ENCODE data around the gene ALDH7A1. TPM values are rescaled to one million over a fixed set of nuclear protein-coding genes. Genes with fewer than 3 reads are reported as not detected.

Gene ALDH7A1
- total and polyA plus RNA-seq, 12 donors: 19.5 to 65.7 (median 48.4) TPM

DNA sequence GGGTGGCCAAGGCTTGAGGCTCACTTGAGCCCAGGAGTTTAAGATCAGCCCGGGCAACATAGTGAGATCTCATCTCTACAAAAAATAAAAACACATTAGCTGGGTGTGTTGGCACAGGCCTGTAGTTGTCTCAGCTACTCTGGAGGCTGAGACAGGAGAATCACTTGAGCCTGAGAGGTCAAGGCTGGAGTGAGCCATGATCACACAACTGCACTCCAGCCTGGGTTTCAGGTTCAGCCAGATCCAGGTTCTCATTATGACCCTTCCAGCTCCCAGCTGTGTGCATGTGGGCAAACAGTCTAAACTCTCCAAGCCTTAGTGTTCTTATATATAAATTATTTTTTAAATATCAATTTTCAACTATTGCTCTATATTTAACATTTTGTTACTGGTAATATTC lies 67.9 kb downstream of the ALDH7A1 start:
- Histone ChIP-seq H3K27me3 (no peaks in the 10 kb centered on the region), H3K4me1 (peaks cover 0 to 36% (median 26%) of the 10 kb centered on the region in 9 donors), H3K36me3 (no peaks in the 10 kb centered on the region), H3K9me3 (peaks cover 0 to 10% (median 0%) of the 10 kb centered on the region in 11 donors), H3K4me3 (no peak overlapping the region), H3K27ac (no peak overlapping the region)
- 95 to 98% methylated on average over 1 of the region's 1 CpG for WGBS, 2 donors
- ATAC-seq: no peak
- TF ChIP-seq, protein P1, sequence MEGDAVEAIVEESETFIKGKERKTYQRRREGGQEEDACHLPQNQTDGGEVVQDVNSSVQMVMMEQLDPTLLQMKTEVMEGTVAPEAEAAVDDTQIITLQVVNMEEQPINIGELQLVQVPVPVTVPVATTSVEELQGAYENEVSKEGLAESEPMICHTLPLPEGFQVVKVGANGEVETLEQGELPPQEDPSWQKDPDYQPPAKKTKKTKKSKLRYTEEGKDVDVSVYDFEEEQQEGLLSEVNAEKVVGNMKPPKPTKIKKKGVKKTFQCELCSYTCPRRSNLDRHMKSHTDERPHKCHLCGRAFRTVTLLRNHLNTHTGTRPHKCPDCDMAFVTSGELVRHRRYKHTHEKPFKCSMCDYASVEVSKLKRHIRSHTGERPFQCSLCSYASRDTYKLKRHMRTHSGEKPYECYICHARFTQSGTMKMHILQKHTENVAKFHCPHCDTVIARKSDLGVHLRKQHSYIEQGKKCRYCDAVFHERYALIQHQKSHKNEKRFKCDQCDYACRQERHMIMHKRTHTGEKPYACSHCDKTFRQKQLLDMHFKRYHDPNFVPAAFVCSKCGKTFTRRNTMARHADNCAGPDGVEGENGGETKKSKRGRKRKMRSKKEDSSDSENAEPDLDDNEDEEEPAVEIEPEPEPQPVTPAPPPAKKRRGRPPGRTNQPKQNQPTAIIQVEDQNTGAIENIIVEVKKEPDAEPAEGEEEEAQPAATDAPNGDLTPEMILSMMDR (IDR thresholded peaks at IDR 0.05): no peak
- DNase-seq: no peak
- intact Hi-C loops (cut with DNase I): no loop called here

DNA sequence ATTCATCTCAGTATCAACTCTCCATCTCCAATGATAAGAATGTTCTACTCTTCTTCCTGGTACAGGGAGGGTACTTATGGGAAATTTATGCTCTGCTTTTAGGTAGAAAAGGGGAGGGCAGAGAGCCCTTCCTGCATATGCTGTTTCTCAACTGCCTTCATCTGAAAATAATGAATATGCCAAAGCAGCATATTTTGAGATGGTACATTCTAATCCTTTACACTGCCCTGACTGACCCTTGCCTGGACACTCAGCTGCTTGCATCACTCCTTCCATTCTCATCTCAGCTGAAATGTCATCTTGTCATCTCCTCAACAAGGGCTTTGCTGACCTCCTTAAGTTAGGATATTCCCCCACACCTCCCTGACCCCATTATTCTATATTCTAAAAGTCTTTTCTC lies 68.5 kb downstream of the ALDH7A1 start:
- H3K36me3 ChIP-seq: no peaks in the 10 kb centered on the region
- H3K27me3 ChIP-seq: no peaks in the 10 kb centered on the region
- peaks cover 0 to 30% (median 19%) of the 10 kb centered on the region in 9 donors for H3K4me1 ChIP-seq
- H3K4me3 ChIP-seq: no peak overlapping the region
- DNase-seq (no peak), ATAC-seq (peak in 1 of 8 donors; percentile 25)
- TF ChIP-seq, protein P1 (IDR thresholded peaks at IDR 0.05): no peak
- intact Hi-C loops (cut with DNase I): no loop called here
- peak overlapping the region in 3 of 10 donors; percentile 67 to 83 (median 82) for H3K27ac ChIP-seq
- H3K9me3 ChIP-seq: peaks cover 0 to 10% (median 0%) of the 10 kb centered on the region in 11 donors

GRCh38 chr5:126525630-126526245 lies 69.3 kb downstream of the ALDH7A1 start:
- TF ChIP-seq, protein P1 (IDR thresholded peaks at IDR 0.05): no peak
- H3K9me3 ChIP-seq: peaks cover 0 to 10% (median 0%) of the 10 kb centered on the region in 11 donors
- peaks cover 0 to 26% (median 15%) of the 10 kb centered on the region in 9 donors for H3K4me1 ChIP-seq
- 38 to 53% methylated on average over 5 of the region's 5 CpGs for WGBS, 2 donors
- ATAC-seq (peak; percentile 74 to 93 (median 88)), DNase-seq (peak; percentile 69 to 71)
- intact Hi-C loops (cut with DNase I): loop anchor here in 1 of 10 donors (1.0 kb wide), 1 partner anchor 19 kb away; no protein-coding TSS in a partner anchor
- H3K4me3 ChIP-seq: peak overlapping the region in 1 of 10 donors; percentile 25
- H3K27ac ChIP-seq: peak overlapping the region; percentile 45 to 83 (median 70)
- no peaks in the 10 kb centered on the region for H3K36me3 ChIP-seq
- H3K27me3 ChIP-seq: no peaks in the 10 kb centered on the region

DNA sequence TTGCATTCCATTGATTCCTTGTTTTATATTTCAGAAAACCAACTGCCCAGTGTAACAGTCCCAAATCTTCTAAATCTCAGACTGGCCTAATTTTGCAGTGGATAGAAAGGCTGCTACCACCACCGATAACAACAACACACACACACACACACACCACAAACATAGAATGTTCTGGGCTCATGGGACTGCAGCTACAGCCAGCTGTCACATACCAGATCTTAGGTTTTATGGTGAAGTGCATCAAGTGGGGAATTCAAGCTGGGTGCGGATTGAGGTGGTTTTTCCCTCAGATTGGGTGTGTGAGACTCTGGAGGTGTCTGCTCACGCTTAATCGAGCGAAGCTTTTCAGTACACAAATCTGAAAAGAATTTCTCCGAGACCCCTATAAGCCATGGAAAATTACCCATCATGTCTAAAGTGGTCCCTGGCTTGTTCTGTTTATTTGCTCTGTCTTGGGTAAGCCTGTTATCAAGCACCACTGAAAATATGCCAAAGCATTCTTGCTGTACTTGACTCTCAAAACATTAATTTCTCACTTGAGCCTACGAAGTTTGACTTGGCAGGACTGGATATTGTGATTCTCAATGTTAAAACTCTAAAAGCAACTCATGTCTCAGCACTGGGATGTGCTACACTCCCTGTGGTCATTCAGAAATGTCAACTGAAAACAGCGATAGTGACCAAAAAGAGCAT lies 71.1 kb downstream of the ALDH7A1 start:
- Histone ChIP-seq H3K27me3 (no peaks in the 10 kb centered on the region), H3K9me3 (peaks cover 0 to 10% (median 0%) of the 10 kb centered on the region in 11 donors), H3K27ac (peak overlapping the region in 2 of 10 donors; percentile 67 to 75), H3K36me3 (no peaks in the 10 kb centered on the region), H3K4me3 (no peak overlapping the region), H3K4me1 (peaks cover 3 to 39% (median 21%) of the 10 kb centered on the region in 9 donors)
- ATAC-seq: peak in 1 of 8 donors; percentile 5
- intact Hi-C loops (cut with DNase I): no loop called here
- 71 to 74% methylated on average over 8 of the region's 8 CpGs for WGBS, 2 donors
- DNase-seq: no peak
- TF ChIP-seq, protein P1 (IDR thresholded peaks at IDR 0.05): no peak
